Endothelial cell (in vitro differentiated cells): ENCODE results near the gene EEA1. TPM values are rescaled to one million over a fixed set of nuclear protein-coding genes. Genes with fewer than 3 reads are reported as not detected.

Experiments used
- DNase-seq: peaks from one replicate; pipeline ENCODE4 v3.0.0; 2021; ENCODE audit warnings: low spot score
- H3K27ac Mint-ChIP-seq: one replicate; pipeline ENCODE4 v1.8.0; 2021; ENCODE audit warnings: mixed read lengths, inconsistent platforms; ENCODE audit not compliant: unreplicated experiment
- H3K27me3 Mint-ChIP-seq: one replicate; pipeline ENCODE4 v1.8.0; 2021; ENCODE audit warnings: mild to moderate bottlenecking, moderate library complexity, mixed read lengths, inconsistent platforms; ENCODE audit not compliant: unreplicated experiment
- H3K36me3 Mint-ChIP-seq: one replicate; pipeline ENCODE4 v1.8.0; 2021; ENCODE audit warnings: mild to moderate bottlenecking, low read depth, mixed read lengths, inconsistent platforms; ENCODE audit not compliant: unreplicated experiment
- H3K4me1 Mint-ChIP-seq: one replicate; pipeline ENCODE4 v1.8.0; 2021; ENCODE audit warnings: mild to moderate bottlenecking, mixed read lengths, inconsistent platforms; ENCODE audit not compliant: unreplicated experiment
- H3K4me3 Mint-ChIP-seq: one replicate; pipeline ENCODE4 v1.8.0; 2021; ENCODE audit warnings: mild to moderate bottlenecking, mixed read lengths, inconsistent platforms; ENCODE audit not compliant: unreplicated experiment
- H3K9me3 Mint-ChIP-seq: one replicate; pipeline ENCODE4 v1.8.0; 2021; ENCODE audit warnings: mixed read lengths, inconsistent platforms; ENCODE audit not compliant: unreplicated experiment
- CTCF ChIP-seq: fragments of 200-600 bp; sonication (generic); IDR thresholded peaks from one replicate; pipeline ENCODE4 v1.5.0; 2021; ENCODE audit warnings: antibody characterized with exemption; ENCODE audit not compliant: unreplicated experiment
- total RNA-seq: library from RNA; stranded (reverse); fragmentation: NEBNext Ultra II Directional; extraction: Animal tissue kit (Norgen Biotek cat#: 25700); gene quantifications from one replicate; pipeline ENCODE4 v1.2.1, GENCODE V29; 2021; ENCODE audit not compliant: unreplicated experiment

Gene EEA1
- total RNA-seq, 1 donor from 2014 or later, result 14.1 TPM

GRCh38 chr12:92908108-92908507, 21.0 kb downstream of the EEA1 start:
- no peaks in the 10 kb centered on the region for H3K9me3 Mint-ChIP-seq

GRCh38 chr12:92905811-92906554, 23.1 kb downstream of the EEA1 start:
- no peak for TF ChIP-seq CTCF
- Mint-ChIP-seq H3K4me1 (no peaks in the 10 kb centered on the region), H3K9me3 (no peaks in the 10 kb centered on the region), H3K27me3 (no peaks in the 10 kb centered on the region), H3K27ac (no peak overlapping the region), H3K4me3 (no peak overlapping the region), H3K36me3 (no peaks in the 10 kb centered on the region)
- no peak for DNase-seq

More at GRCh38 chr12:92908108-92908507, 21.0 kb downstream of the EEA1 start:
- no peak for DNase-seq
- Mint-ChIP-seq H3K36me3 (peaks cover 1% of the 10 kb centered on the region), H3K27ac (no peak overlapping the region), H3K4me1 (peaks cover 5% of the 10 kb centered on the region), H3K4me3 (no peak overlapping the region), H3K27me3 (no peaks in the 10 kb centered on the region)
- TF ChIP-seq CTCF, result no peak

GRCh38 chr12:92905258-92905810, 23.8 kb downstream of the EEA1 start:
- no peak for TF ChIP-seq CTCF
- DNase-seq, result no peak
- H3K9me3 Mint-ChIP-seq, result no peaks in the 10 kb centered on the region
- H3K36me3 Mint-ChIP-seq, result no peaks in the 10 kb centered on the region
- H3K4me3 Mint-ChIP-seq, result no peak overlapping the region
- H3K4me1 Mint-ChIP-seq, result no peaks in the 10 kb centered on the region
- no peak overlapping the region for H3K27ac Mint-ChIP-seq
- H3K27me3 Mint-ChIP-seq, result no peaks in the 10 kb centered on the region

- H3K4me1 Mint-ChIP-seq, result peaks cover 5% of the 10 kb centered on the region
- no peaks in the 10 kb centered on the region for H3K9me3 Mint-ChIP-seq
- no peak for DNase-seq
- no peaks in the 10 kb centered on the region for H3K36me3 Mint-ChIP-seq
- no peak for TF ChIP-seq CTCF
- peaks cover 4% of the 10 kb centered on the region for H3K27me3 Mint-ChIP-seq
- H3K27ac Mint-ChIP-seq, result no peak overlapping the region
- H3K4me3 Mint-ChIP-seq, result no peak overlapping the region
Observed at GRCh38 chr12:92900941-92901340, 28.2 kb downstream of the EEA1 start.

GRCh38 chr12:92899386-92900001, 29.6 kb downstream of the EEA1 start:
- Mint-ChIP-seq H3K27ac (no peak overlapping the region), H3K4me1 (peaks cover 5% of the 10 kb centered on the region), H3K4me3 (no peak overlapping the region), H3K9me3 (no peaks in the 10 kb centered on the region), H3K27me3 (peaks cover 4% of the 10 kb centered on the region), H3K36me3 (no peaks in the 10 kb centered on the region)
- no peak for TF ChIP-seq CTCF
- DNase-seq, result no peak
